Large intestine (tissue), 3 donors: ENCODE measurements around the gene SLC23A2. TPM values are rescaled to one million over a fixed set of nuclear protein-coding genes. Genes with fewer than 3 reads are reported as not detected.

ENCODE experiments used
- DNase-seq, 2 donors: peaks; one replicate each; pipeline versions ENCODE4 v3.0.0 to v3.0.0-alpha.2; 2013
- H3K27ac ChIP-seq: one replicate; pipeline ENCODE4 v1.5.1; 2013; ENCODE audit warnings: low read length
- H3K27me3 ChIP-seq: 2 replicates; pipeline ENCODE4 v1.6.1; 2013; ENCODE audit warnings: low read length; ENCODE audit not compliant: control insufficient read depth, insufficient read depth
- H3K36me3 ChIP-seq: 2 replicates; pipeline ENCODE4 v1.6.1; 2013; ENCODE audit warnings: low read length; ENCODE audit not compliant: control insufficient read depth, insufficient read depth
- H3K4me1 ChIP-seq: one replicate; pipeline ENCODE4 v1.6.1; 2013; ENCODE audit warnings: low read length; ENCODE audit not compliant: control insufficient read depth, insufficient read depth
- H3K4me3 ChIP-seq: one replicate; pipeline ENCODE4 v1.5.1; 2013; ENCODE audit warnings: low read length
- H3K9me3 ChIP-seq: one replicate; pipeline ENCODE4 v1.6.1; 2013; ENCODE audit warnings: mild to moderate bottlenecking, low read depth, low read length, moderate library complexity; ENCODE audit not compliant: control insufficient read depth
- WGBS: methylation state at CpG from one replicate; pipeline ENCODE4 v1.1.5; 2013; ENCODE audit warnings: low lambda C conversion rate; ENCODE audit not compliant: insufficient coverage; 5-methylcytosine and 5-hydroxymethylcytosine counted together
- polyA plus RNA-seq: library from polyadenylated mRNA; unstranded; fragments of 120-200 nt; gene quantifications from one replicate; pipeline ENCODE4 v1.2.1, GENCODE V29; 2013

Gene SLC23A2
- polyA plus RNA-seq, 1 donor = 11.3 TPM

- Histone ChIP-seq H3K9me3 (no peaks in the 10 kb centered on the region), H3K4me1 (no peaks in the 10 kb centered on the region), H3K27me3 (no peaks in the 10 kb centered on the region), H3K27ac (no peak overlapping the region), H3K36me3 (no peaks in the 10 kb centered on the region), H3K4me3 (no peak overlapping the region)
- WGBS = 87% methylated on average over 3 of the region's 4 CpGs
- DNase-seq = no peak
Observed at GRCh38 chr20:4950841-4951240, 50.5 kb downstream of the SLC23A2 start.

- no peaks in the 10 kb centered on the region for H3K36me3 ChIP-seq
- H3K4me3 ChIP-seq = no peak overlapping the region
- no CpG with 5 or more reads among the region's 3 CpGs for WGBS
- H3K9me3 ChIP-seq = no peaks in the 10 kb centered on the region
- H3K27ac ChIP-seq = no peak overlapping the region
- no peaks in the 10 kb centered on the region for H3K4me1 ChIP-seq
- H3K27me3 ChIP-seq = no peaks in the 10 kb centered on the region
- DNase-seq = no peak
Observed at GRCh38 chr20:4950437-4950836, 50.9 kb downstream of the SLC23A2 start.

- 40% methylated on average over 1 of the region's 6 CpGs for WGBS
- Histone ChIP-seq H3K4me1 (no peaks in the 10 kb centered on the region), H3K9me3 (no peaks in the 10 kb centered on the region), H3K36me3 (no peaks in the 10 kb centered on the region), H3K27me3 (no peaks in the 10 kb centered on the region), H3K4me3 (no peak overlapping the region), H3K27ac (no peak overlapping the region)
- DNase-seq = no peak
Observed at GRCh38 chr20:4949833-4950178, 51.5 kb downstream of the SLC23A2 start.

GRCh38 chr20:4947817-4948559 is 53.3 kb downstream of the SLC23A2 start:
- DNase-seq = no peak
- 41% methylated on average over 2 of the region's 3 CpGs for WGBS
- H3K36me3 ChIP-seq = no peaks in the 10 kb centered on the region
- no peak overlapping the region for H3K4me3 ChIP-seq
- no peaks in the 10 kb centered on the region for H3K4me1 ChIP-seq
- H3K27ac ChIP-seq = no peak overlapping the region
- H3K9me3 ChIP-seq = no peaks in the 10 kb centered on the region
- no peaks in the 10 kb centered on the region for H3K27me3 ChIP-seq

- 60% methylated on average over 2 of the region's 6 CpGs for WGBS
- H3K27ac ChIP-seq = no peak overlapping the region
- H3K36me3 ChIP-seq = no peaks in the 10 kb centered on the region
- H3K27me3 ChIP-seq = no peaks in the 10 kb centered on the region
- no peaks in the 10 kb centered on the region for H3K4me1 ChIP-seq
- DNase-seq = no peak
- H3K4me3 ChIP-seq = no peak overlapping the region
- no peaks in the 10 kb centered on the region for H3K9me3 ChIP-seq
Observed at GRCh38 chr20:4946986-4947385, 54.3 kb downstream of the SLC23A2 start.

- Histone ChIP-seq H3K9me3 (no peaks in the 10 kb centered on the region), H3K4me3 (no peak overlapping the region), H3K4me1 (no peaks in the 10 kb centered on the region), H3K27ac (no peak overlapping the region), H3K27me3 (no peaks in the 10 kb centered on the region), H3K36me3 (no peaks in the 10 kb centered on the region)
- no peak for DNase-seq
- no CpG with 5 or more reads among the region's 6 CpGs for WGBS
Observed at GRCh38 chr20:4946585-4946984, 54.7 kb downstream of the SLC23A2 start.

- Histone ChIP-seq H3K27me3 (no peaks in the 10 kb centered on the region), H3K4me1 (no peaks in the 10 kb centered on the region), H3K27ac (no peak overlapping the region), H3K4me3 (no peak overlapping the region), H3K36me3 (no peaks in the 10 kb centered on the region), H3K9me3 (no peaks in the 10 kb centered on the region)
- WGBS = no CpG with 5 or more reads among the region's 6 CpGs
- no peak for DNase-seq
Observed at GRCh38 chr20:4944518-4945313, 56.6 kb downstream of the SLC23A2 start.

- H3K4me3 ChIP-seq = no peak overlapping the region
- H3K9me3 ChIP-seq = no peaks in the 10 kb centered on the region
- peaks cover under 1% of the 10 kb centered on the region for H3K4me1 ChIP-seq
- WGBS = 80% methylated on average over 3 of the region's 5 CpGs
- no peaks in the 10 kb centered on the region for H3K27me3 ChIP-seq
- H3K36me3 ChIP-seq = no peaks in the 10 kb centered on the region
- no peak for DNase-seq
- no peak overlapping the region for H3K27ac ChIP-seq
Observed at GRCh38 chr20:4942331-4942730, 59.0 kb downstream of the SLC23A2 start.

GRCh38 chr20:4937407-4938319 is 63.6 kb downstream of the SLC23A2 start:
- WGBS = no CpG with 5 or more reads among the region's 5 CpGs
- H3K36me3 ChIP-seq = no peaks in the 10 kb centered on the region
- H3K9me3 ChIP-seq = no peaks in the 10 kb centered on the region
- no peak for DNase-seq
- H3K27ac ChIP-seq = no peak overlapping the region
- no peaks in the 10 kb centered on the region for H3K27me3 ChIP-seq
- H3K4me3 ChIP-seq = no peak overlapping the region
- peaks cover 3% of the 10 kb centered on the region for H3K4me1 ChIP-seq

GRCh38 chr20:4936851-4937406 is 64.4 kb downstream of the SLC23A2 start:
- H3K9me3 ChIP-seq = no peaks in the 10 kb centered on the region
- H3K4me1 ChIP-seq = peaks cover 3% of the 10 kb centered on the region
- DNase-seq = no peak
- H3K27ac ChIP-seq = no peak overlapping the region
- H3K36me3 ChIP-seq = peaks cover 3% of the 10 kb centered on the region
- WGBS = 50% methylated on average over 2 of the region's 12 CpGs
- no peak overlapping the region for H3K4me3 ChIP-seq
- no peaks in the 10 kb centered on the region for H3K27me3 ChIP-seq
